ENCODE data around the gene PLCG1. TPM values are rescaled to one million over a fixed set of nuclear protein-coding genes. Genes with fewer than 3 reads are reported as not detected.

Gene PLCG1
- total RNA-seq, 2 experiments from 2014 or later, result 387 to 404 TPM

- peaks cover 64% of the 10 kb centered on the region for H3K36me3 Mint-ChIP-seq (ENCODE audit: low read depth)
- no peak for ATAC-seq (ENCODE audit: poor library complexity)
These were observed 22.2 kb downstream of the PLCG1 start for GRCh38 chr20:41159547-41159946.

GRCh38 chr20:41160686-41161085 is 23.3 kb downstream of the PLCG1 start:
- peaks cover 72% of the 10 kb centered on the region for H3K36me3 Mint-ChIP-seq (ENCODE audit: low read depth)
- POLR2A ChIA-PET, result interaction anchor here (7.4 kb wide), 1 partner anchor 20 kb away, joined by 403 read pairs; the partner anchor contains the start of gene PLCG1
- Histone ChIP-seq H3K4me1 (ENCODE audit: insufficient read depth, low read length) (peaks cover 91% of the 10 kb centered on the region), H3K27me3 (ENCODE audit: control insufficient read depth in 1 of 2, insufficient read depth in 2 of 2, low read length in 2 of 2) (no peaks in the 10 kb centered on the region), H3K4me3 (ENCODE audit: low read length) (no peak overlapping the region), H3K27ac (ENCODE audit: low read depth in 1 of 2, low read length in 2 of 2) (peak overlapping the region; percentile 78 to 85), H3K9me3 (ENCODE audit: control insufficient read depth in 1 of 2, insufficient read depth in 1 of 2, low read length in 2 of 2) (no peaks in the 10 kb centered on the region), H3K36me3 (ENCODE audit: insufficient read depth, low read length) (peaks cover 68% of the 10 kb centered on the region)
- DNase-seq (no peak), ATAC-seq (ENCODE audit: poor library complexity) (no peak)
- H3K4me3 Mint-ChIP-seq, result peak overlapping the region; percentile 16
- CTCF ChIA-PET, result interaction anchor here (1.9 to 7.2 kb wide), 2 partner anchors 12 to 24 kb away, joined by 7 to 66 read pairs; partner anchors contain the start of gene PLCG1
- TF ChIP-seq CTCF (IDR thresholded peaks at IDR 0.05), result no peak
- intact Hi-C loops (cut with DNase I, micrococcal nuclease), result no loop called here
- H3K27me3 Mint-ChIP-seq, result no peaks in the 10 kb centered on the region
- no peaks in the 10 kb centered on the region for H3K9me3 Mint-ChIP-seq
- H3K27ac Mint-ChIP-seq, result peak overlapping the region; percentile 96
- H3K4me1 Mint-ChIP-seq (ENCODE audit: low read depth), result peaks cover 84% of the 10 kb centered on the region

More at GRCh38 chr20:41159547-41159946, 22.2 kb downstream of the PLCG1 start:
- peak overlapping the region; percentile 96 for H3K27ac Mint-ChIP-seq
- H3K27me3 Mint-ChIP-seq, result no peaks in the 10 kb centered on the region
- Histone ChIP-seq H3K27me3 (ENCODE audit: control insufficient read depth in 1 of 2, insufficient read depth in 2 of 2, low read length in 2 of 2) (no peaks in the 10 kb centered on the region), H3K4me3 (ENCODE audit: low read length) (no peak overlapping the region), H3K27ac (ENCODE audit: low read depth in 1 of 2, low read length in 2 of 2) (peak overlapping the region; percentile 78 to 85), H3K36me3 (ENCODE audit: insufficient read depth, low read length) (peaks cover 64% of the 10 kb centered on the region), H3K9me3 (ENCODE audit: control insufficient read depth in 1 of 2, insufficient read depth in 1 of 2, low read length in 2 of 2) (no peaks in the 10 kb centered on the region), H3K4me1 (ENCODE audit: insufficient read depth, low read length) (peaks cover 96% of the 10 kb centered on the region)
- no peak for TF ChIP-seq CTCF (IDR thresholded peaks at IDR 0.05)
- no peaks in the 10 kb centered on the region for H3K9me3 Mint-ChIP-seq
- peaks cover 94% of the 10 kb centered on the region for H3K4me1 Mint-ChIP-seq (ENCODE audit: low read depth)
- no peak overlapping the region for H3K4me3 Mint-ChIP-seq
- POLR2A ChIA-PET, result interaction anchor here (7.4 kb wide), 1 partner anchor 18 kb away, joined by 403 read pairs; the partner anchor contains the start of gene PLCG1
- intact Hi-C loops (cut with DNase I, micrococcal nuclease), result loop anchor here in 1 of 2 experiments (5.0 kb wide), 2 partner anchors 132 to 158 kb away; partner anchors contain the start of genes TOP1 and ZHX3
- no peak for DNase-seq
- CTCF ChIA-PET, result interaction anchor here (2.9 to 7.2 kb wide), 2 partner anchors 14 to 23 kb away, joined by 22 to 66 read pairs; partner anchors contain the start of gene PLCG1

- Mint-ChIP-seq H3K27me3 (no peaks in the 10 kb centered on the region), H3K27ac (peak overlapping the region; percentile 96), H3K4me1 (ENCODE audit: low read depth) (peaks cover 77% of the 10 kb centered on the region), H3K36me3 (ENCODE audit: low read depth) (peaks cover 80% of the 10 kb centered on the region), H3K9me3 (no peaks in the 10 kb centered on the region), H3K4me3 (peak overlapping the region; percentile 70)
- peaks cover 89% of the 10 kb centered on the region for H3K4me1 ChIP-seq (ENCODE audit: insufficient read depth, low read length)
- intact Hi-C loops (cut with DNase I, micrococcal nuclease), result no loop called here
- ATAC-seq (ENCODE audit: poor library complexity) (no peak), DNase-seq (peak in 3 of 14 experiments; percentile 42 to 61 (median 44))
- ChIA-PET CTCF (interaction anchor here (0.5 to 2.3 kb wide), 3 partner anchors 11 to 103 kb away, joined by 3 to 8 read pairs (median 7); no protein-coding TSS in a partner anchor), POLR2A (no interaction called here)
- peaks cover 80% of the 10 kb centered on the region for H3K36me3 ChIP-seq (ENCODE audit: insufficient read depth, low read length)
- no peaks in the 10 kb centered on the region for H3K9me3 ChIP-seq (ENCODE audit: control insufficient read depth in 1 of 2, insufficient read depth in 1 of 2, low read length in 2 of 2)
- H3K27ac ChIP-seq (ENCODE audit: low read depth in 1 of 2, low read length in 2 of 2), result peak overlapping the region; percentile 78 to 85
- TF ChIP-seq CTCF (IDR thresholded peaks at IDR 0.05), result no peak
- H3K27me3 ChIP-seq (ENCODE audit: control insufficient read depth in 1 of 2, insufficient read depth in 2 of 2, low read length in 2 of 2), result no peaks in the 10 kb centered on the region
- H3K4me3 ChIP-seq (ENCODE audit: low read length), result no peak overlapping the region
These were observed 24.5 kb downstream of the PLCG1 start for GRCh38 chr20:41161886-41162285.
